OCI-LY3 (cell line): ENCODE results near the gene OPCML.

Source experiments
- CTCF ChIP-seq: fragments of 200-600, 300-600 bp; sonication (generic); IDR thresholded peaks from 2 replicates; pipeline ENCODE4 v1.5.1; 2014; ENCODE audit warnings: antibody characterized with exemption, low read length, low read depth
- EZH2phosphoT487 ChIP-seq: fragments of 200-600 bp; shearing (Covaris generic); IDR thresholded peaks from 2 replicates; pipeline ENCODE4 v1.6.1; 2018; ENCODE audit warnings: antibody characterized with exemption, mixed run types, low read depth

GRCh38 chr11:132904091-132904490 is 628.2 kb downstream of the OPCML start:
- no peak for TF ChIP-seq CTCF
- TF ChIP-seq EZH2phosphoT487, result no peak
